Uterus (tissue), 4 donors: Measurements from ENCODE around the gene HIVEP3. TPM values are rescaled to one million over a fixed set of nuclear protein-coding genes. Genes with fewer than 3 reads are reported as not detected.

Experiments used
- DNase-seq, 2 donors: peaks; one replicate each; pipeline ENCODE4 v3.0.0-alpha.2; 2019 to 2020
- H3K27ac ChIP-seq, 2 donors: fragments of 200-600 bp; sonication (generic); 1 replicate in 1 of 2; 2 replicates in 1 of 2; pipeline ENCODE4 v1.5.1; 2016 to 2018
- H3K27me3 ChIP-seq, 2 donors: fragments of 200-600 bp; sonication (generic); one replicate each; pipeline ENCODE4 v1.5.1; 2018 to 2019; ENCODE audit warnings: control low read depth in 1 of 2
- H3K36me3 ChIP-seq, 2 donors: fragments of 200-600 bp; sonication (generic); one replicate each; pipeline ENCODE4 v1.5.1; 2019; ENCODE audit warnings: control low read depth in 1 of 2
- H3K4me1 ChIP-seq, 2 donors: fragments of 200-600 bp; sonication (generic); one replicate each; pipeline ENCODE4 v1.5.1; 2018 to 2019; ENCODE audit warnings: control low read depth in 1 of 2
- H3K4me3 ChIP-seq, 2 donors: fragments of 200-600 bp; sonication (generic); 1 replicate in 1 of 2; 2 replicates in 1 of 2; pipeline ENCODE4 v1.5.1; 2018 to 2019; ENCODE audit warnings: mild to moderate bottlenecking in 1 of 2
- H3K9me3 ChIP-seq, 2 donors: fragments of 200-600 bp; sonication (generic); one replicate each; pipeline ENCODE4 v1.5.1; 2019; ENCODE audit warnings: control low read depth in 1 of 2
- POLR2A ChIP-seq, 2 donors: fragments of 450-650 bp; IDR thresholded peaks; one replicate each; pipeline ENCODE4 v1.6.1; 2016; ENCODE audit warnings: antibody characterized with exemption in 2 of 2, mild to moderate bottlenecking in 1 of 2, moderate library complexity in 1 of 2
- intact Hi-C: fragments of 100-400 bp; cut with DNase I; formaldehyde crosslinking; loops from one replicate; pipeline ENCODE4 v1.15.1; 2023; ENCODE audit warnings: low total_unique reads
- total RNA-seq, 4 donors: library from RNA; depleted of rRNA in 3 of 4; stranded (reverse); fragments of >200 nt in 3 of 4; gene quantifications; one replicate each; pipeline versions ENCODE4 v1.1.0 to v1.2.4, GENCODE V29; 2014 to 2023
- TF ChIP-seq, protein P1 (sequence below), 4 experiments: fragments of 200-600 bp in 2 of 4; fragments of 450-650 bp in 2 of 4; sonication (generic) in 2 of 4; IDR thresholded peaks; one replicate each; pipeline ENCODE4 v1.5.1; 2016 to 2019; ENCODE audit warnings: antibody characterized with exemption in 4 of 4, mild to moderate bottlenecking in 2 of 4, moderate library complexity in 1 of 4
- donor health status: DM: yes; HTN: yes; CAD: no.

The HIVEP3 gene
- total RNA-seq, 4 donors from 2014 or later = 0.51 to 7.6 (median 2.9) TPM

DNA sequence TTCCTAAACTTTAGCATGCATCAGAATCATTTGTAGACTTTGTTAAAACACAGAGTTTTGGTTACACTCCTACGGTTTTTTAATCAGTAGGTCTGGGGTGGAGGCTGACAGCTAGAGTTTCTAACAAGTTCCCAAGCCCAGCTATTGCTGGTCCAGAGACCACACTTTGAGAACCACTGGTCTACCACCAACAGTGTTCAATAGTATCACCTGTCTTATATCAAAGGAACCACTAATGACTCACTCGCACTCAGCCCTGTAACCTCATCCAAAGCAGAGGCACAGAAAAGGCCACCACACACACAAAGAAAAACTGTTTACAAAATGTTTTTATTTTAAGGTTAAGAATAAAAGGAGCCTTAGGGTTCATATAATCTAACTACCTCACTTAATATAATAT is 68.7 kb downstream of the HIVEP3 start:
- no peak overlapping the region for H3K4me3 ChIP-seq
- no peak for DNase-seq
- no peaks in the 10 kb centered on the region for H3K27me3 ChIP-seq
- H3K9me3 ChIP-seq = no peaks in the 10 kb centered on the region
- no peaks in the 10 kb centered on the region for H3K4me1 ChIP-seq
- H3K36me3 ChIP-seq = no peaks in the 10 kb centered on the region
- intact Hi-C loops = no loop called here
- H3K27ac ChIP-seq = no peak overlapping the region
- TF ChIP-seq, protein P1, sequence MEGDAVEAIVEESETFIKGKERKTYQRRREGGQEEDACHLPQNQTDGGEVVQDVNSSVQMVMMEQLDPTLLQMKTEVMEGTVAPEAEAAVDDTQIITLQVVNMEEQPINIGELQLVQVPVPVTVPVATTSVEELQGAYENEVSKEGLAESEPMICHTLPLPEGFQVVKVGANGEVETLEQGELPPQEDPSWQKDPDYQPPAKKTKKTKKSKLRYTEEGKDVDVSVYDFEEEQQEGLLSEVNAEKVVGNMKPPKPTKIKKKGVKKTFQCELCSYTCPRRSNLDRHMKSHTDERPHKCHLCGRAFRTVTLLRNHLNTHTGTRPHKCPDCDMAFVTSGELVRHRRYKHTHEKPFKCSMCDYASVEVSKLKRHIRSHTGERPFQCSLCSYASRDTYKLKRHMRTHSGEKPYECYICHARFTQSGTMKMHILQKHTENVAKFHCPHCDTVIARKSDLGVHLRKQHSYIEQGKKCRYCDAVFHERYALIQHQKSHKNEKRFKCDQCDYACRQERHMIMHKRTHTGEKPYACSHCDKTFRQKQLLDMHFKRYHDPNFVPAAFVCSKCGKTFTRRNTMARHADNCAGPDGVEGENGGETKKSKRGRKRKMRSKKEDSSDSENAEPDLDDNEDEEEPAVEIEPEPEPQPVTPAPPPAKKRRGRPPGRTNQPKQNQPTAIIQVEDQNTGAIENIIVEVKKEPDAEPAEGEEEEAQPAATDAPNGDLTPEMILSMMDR (IDR thresholded peaks at IDR 0.05) = no peak
- no peak for TF ChIP-seq POLR2A (IDR thresholded peaks at IDR 0.05)

DNA sequence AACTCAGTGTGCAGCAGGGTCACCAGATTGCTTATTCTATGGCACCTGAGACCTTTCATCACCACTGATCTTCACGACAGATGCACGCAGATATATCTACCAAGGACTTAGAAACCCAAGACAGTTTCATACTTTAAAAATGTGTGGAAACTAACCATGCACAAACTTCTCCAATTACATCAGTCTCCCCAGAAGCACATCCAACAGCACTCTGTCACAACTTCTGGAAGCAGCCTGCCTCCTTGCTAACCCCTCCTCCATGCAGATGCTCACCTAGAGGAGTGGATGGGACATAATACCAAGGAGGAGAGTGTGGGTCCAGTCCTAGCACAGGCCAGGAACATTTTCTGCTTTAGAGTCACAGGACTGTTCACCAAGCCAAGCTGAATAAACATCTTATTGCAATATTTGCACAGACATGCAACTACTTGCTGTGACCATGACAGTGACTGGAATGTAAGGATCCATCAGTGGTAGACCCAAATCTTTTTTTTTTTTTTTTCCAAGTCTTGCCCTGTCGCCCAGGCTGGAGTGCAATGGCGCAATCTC is 69.4 kb downstream of the HIVEP3 start:
- TF ChIP-seq, protein P1 (IDR thresholded peaks at IDR 0.05) = no peak
- TF ChIP-seq POLR2A (IDR thresholded peaks at IDR 0.05) = no peak
- Histone ChIP-seq H3K27ac (no peak overlapping the region), H3K27me3 (no peaks in the 10 kb centered on the region), H3K4me1 (no peaks in the 10 kb centered on the region), H3K4me3 (no peak overlapping the region), H3K36me3 (no peaks in the 10 kb centered on the region), H3K9me3 (no peaks in the 10 kb centered on the region)
- intact Hi-C loops = no loop called here
- DNase-seq = no peak

DNA sequence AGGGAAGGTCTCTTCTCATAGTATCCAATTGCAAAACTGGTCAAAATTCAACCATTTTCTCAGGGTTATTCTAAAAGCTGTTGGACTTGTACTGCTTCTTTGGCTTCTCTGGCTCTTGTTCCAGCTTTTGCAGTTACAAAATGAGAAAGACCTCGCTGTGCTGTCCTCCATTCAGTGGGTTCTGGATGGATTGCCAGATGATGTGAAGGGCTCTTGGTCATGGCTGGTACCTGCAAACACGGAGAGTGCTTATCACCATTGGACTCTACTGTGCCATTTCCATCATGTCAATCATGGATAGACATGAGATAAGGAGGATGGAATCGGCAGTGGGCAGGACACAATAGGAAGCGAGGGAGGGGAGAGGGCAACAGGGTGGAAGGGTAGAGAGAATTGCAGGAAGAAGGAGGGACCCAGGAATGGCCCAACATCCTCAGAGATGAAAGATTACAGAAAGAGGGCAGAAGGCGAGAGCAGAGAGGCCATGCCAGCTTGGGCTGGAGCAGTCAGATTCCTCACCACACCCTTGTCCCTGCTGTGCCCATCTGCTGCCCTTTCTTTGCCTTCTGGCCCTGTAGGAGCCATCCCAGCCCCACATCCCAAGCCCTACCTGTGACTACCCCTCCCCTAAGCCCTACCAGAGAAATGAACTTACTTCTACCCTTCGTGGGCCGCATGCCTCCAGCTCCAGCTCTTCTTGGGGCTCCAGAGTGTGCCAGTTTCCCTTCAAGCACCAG is 70.3 kb downstream of the HIVEP3 start:
- no peaks in the 10 kb centered on the region for H3K9me3 ChIP-seq
- no peak for TF ChIP-seq POLR2A (IDR thresholded peaks at IDR 0.05)
- TF ChIP-seq, protein P1 (IDR thresholded peaks at IDR 0.05) = no peak
- H3K36me3 ChIP-seq = no peaks in the 10 kb centered on the region
- no peak overlapping the region for H3K4me3 ChIP-seq
- no peak overlapping the region for H3K27ac ChIP-seq
- no peak for DNase-seq
- intact Hi-C loops = no loop called here
- no peaks in the 10 kb centered on the region for H3K27me3 ChIP-seq
- H3K4me1 ChIP-seq = no peaks in the 10 kb centered on the region

DNA sequence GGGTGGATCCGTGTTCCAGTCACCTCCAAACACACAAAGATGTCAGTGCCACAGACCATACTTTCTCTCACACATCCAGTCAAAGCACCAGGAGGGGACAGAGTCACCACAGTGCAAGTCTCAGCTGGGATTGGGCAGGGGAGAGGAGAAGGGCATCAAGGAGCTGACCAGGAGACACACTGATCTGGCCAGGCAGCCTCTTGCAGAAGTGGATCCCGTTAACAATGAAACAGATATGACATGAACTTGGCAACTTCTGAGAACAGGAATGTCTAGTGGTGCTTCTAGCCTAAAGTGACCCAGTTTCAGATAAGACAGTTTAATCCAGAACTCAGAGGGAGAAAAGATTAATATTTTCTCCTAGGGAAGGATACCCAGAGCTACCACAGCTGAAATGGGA is 71.0 kb downstream of the HIVEP3 start:
- Histone ChIP-seq H3K9me3 (no peaks in the 10 kb centered on the region), H3K4me3 (no peak overlapping the region), H3K27me3 (no peaks in the 10 kb centered on the region), H3K4me1 (no peaks in the 10 kb centered on the region), H3K36me3 (no peaks in the 10 kb centered on the region), H3K27ac (no peak overlapping the region)
- intact Hi-C loops = no loop called here
- no peak for TF ChIP-seq POLR2A (IDR thresholded peaks at IDR 0.05)
- no peak for DNase-seq

DNA sequence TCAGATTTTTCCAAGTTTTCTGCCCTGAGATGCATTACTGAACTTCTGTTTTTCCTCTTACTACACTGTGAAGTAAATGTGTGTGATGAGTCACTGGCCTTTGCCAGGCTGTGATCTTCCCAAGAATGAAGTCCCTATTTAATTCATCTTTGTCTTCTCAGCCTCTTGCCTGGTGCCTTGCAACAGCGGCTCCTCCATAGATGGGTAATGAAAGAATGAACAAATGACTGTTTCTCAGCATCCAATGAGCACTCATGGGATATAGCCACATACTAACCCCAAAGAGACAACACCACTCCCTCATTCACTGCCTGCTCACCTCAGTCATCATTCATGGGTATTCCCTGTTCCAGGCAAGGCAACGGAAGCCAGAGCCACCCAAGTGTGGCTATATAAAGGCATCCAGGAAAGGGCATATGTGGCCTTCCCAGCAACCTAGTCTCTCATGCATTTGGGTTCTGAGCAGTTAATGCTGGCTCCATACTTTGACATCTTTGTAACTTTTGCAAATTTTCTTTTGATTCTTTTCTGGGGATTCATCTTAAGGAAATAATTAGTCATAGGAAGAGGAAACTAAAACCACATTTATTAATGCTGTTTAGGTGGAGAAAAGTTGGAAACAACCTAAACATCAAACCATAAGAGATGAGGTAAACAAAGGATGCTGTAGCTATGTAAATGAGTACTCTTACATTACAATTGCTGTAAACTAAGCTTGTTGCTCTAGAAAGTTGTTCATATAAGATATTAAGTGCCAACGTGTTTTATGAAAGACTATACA is 71.9 kb downstream of the HIVEP3 start:
- no peaks in the 10 kb centered on the region for H3K4me1 ChIP-seq
- H3K4me3 ChIP-seq = no peak overlapping the region
- no peaks in the 10 kb centered on the region for H3K9me3 ChIP-seq
- TF ChIP-seq, protein P1 (IDR thresholded peaks at IDR 0.05) = no peak
- TF ChIP-seq POLR2A (IDR thresholded peaks at IDR 0.05) = no peak
- H3K27ac ChIP-seq = no peak overlapping the region
- H3K27me3 ChIP-seq = no peaks in the 10 kb centered on the region
- H3K36me3 ChIP-seq = no peaks in the 10 kb centered on the region
- intact Hi-C loops = no loop called here
- DNase-seq = no peak
